Measurements from ENCODE around the gene FZR1. TPM values are rescaled to one million over a fixed set of nuclear protein-coding genes. Genes with fewer than 3 reads are reported as not detected.
"Not testable (repeated sequence)": the region's sequence is repeated elsewhere in the genome, so short reads cannot be mapped to it uniquely, and the experiment has no call there.

The FZR1 gene
- total and polyA plus RNA-seq, 2 donors, result 30.5 TPM

DNA sequence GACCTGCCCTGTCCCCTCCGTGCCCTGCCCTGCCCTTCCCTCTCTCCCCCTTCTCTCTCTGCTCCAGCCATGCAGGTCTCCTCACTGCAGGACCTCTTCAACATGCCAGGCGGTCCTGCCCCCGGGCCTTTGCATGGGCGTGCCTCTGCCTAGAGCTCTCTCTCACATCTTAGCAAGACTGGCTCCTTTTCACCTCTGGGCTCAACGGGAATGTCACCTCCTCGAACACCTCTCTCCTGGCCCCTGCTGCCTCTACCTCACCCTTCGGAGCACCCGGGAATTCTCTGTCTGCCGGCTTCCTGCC is 45.6 kb downstream of the FZR1 start:
- WGBS, result 82% methylated on average over 9 of the region's 9 CpGs

GRCh38 chr19:3554254-3555083 is 48.4 kb downstream of the FZR1 start:
- DNase-seq (ENCODE audit: extremely low spot score), result no peak
- 79% methylated on average over 21 of the region's 21 CpGs for WGBS
- H3K27ac ChIP-seq (ENCODE audit: low read depth), result no peak overlapping the region

More for the DNA sequence above, 45.6 kb downstream of the FZR1 start:
- H3K4me3 ChIP-seq (ENCODE audit: low read depth, low read length), result no peak overlapping the region
- H3K36me3 ChIP-seq (ENCODE audit: insufficient read depth), result no peaks in the 10 kb centered on the region
- no peak for DNase-seq (ENCODE audit: extremely low spot score)
- no peaks in the 10 kb centered on the region for H3K4me1 ChIP-seq (ENCODE audit: insufficient read depth)
- H3K27ac ChIP-seq (ENCODE audit: low read depth), result no peak overlapping the region

DNA sequence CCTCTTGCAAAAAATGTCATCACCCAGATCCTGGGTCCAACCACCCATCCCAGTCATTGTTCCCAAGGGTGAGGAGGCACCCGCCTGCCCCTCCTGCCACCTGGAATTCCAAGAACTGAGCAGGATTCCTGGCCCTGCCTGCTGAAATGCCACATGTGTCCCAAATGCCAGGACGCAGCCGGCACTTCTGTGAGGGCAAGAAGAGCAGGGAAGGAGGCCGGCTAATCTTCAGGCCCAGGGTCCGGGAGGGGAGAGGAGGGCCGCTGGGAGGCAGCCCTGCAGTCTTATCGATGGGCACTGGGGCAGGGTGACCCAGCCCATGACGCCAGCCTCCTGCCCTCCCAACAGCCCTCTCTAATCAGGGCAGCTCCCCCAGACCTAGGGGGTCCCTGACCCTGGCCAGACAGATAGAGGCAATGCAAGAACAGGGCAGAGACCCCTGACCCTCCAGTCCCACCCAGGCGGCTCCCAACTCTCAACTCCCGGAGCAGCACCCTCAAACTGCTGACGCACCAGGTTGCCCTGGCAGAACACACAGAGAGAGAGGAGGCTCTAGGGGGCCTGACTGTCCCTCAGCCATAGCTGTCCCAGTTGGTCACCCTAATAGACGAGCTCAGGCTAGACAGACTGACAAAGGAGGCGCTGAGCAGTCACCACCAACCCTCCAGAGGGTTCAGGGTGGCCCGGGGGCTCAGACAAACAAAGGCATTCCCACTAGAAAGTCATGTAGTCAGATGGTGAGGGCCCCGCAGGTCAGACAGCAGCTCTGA is 49.7 kb downstream of the FZR1 start:
- Histone ChIP-seq H3K4me1 (ENCODE audit: insufficient read depth) (no peaks in the 10 kb centered on the region), H3K4me3 (ENCODE audit: low read depth, low read length) (peak overlapping the region; percentile 95), H3K36me3 (ENCODE audit: insufficient read depth) (no peaks in the 10 kb centered on the region), H3K27ac (ENCODE audit: low read depth) (no peak overlapping the region)
- DNase-seq (ENCODE audit: extremely low spot score), result no peak
- WGBS, result 83% methylated on average over 15 of the region's 15 CpGs

More at GRCh38 chr19:3554254-3555083, 48.4 kb downstream of the FZR1 start:
- Histone ChIP-seq H3K4me1 (ENCODE audit: insufficient read depth) (no peaks in the 10 kb centered on the region), H3K36me3 (ENCODE audit: insufficient read depth) (no peaks in the 10 kb centered on the region), H3K4me3 (ENCODE audit: low read depth, low read length) (no peak overlapping the region)

DNA sequence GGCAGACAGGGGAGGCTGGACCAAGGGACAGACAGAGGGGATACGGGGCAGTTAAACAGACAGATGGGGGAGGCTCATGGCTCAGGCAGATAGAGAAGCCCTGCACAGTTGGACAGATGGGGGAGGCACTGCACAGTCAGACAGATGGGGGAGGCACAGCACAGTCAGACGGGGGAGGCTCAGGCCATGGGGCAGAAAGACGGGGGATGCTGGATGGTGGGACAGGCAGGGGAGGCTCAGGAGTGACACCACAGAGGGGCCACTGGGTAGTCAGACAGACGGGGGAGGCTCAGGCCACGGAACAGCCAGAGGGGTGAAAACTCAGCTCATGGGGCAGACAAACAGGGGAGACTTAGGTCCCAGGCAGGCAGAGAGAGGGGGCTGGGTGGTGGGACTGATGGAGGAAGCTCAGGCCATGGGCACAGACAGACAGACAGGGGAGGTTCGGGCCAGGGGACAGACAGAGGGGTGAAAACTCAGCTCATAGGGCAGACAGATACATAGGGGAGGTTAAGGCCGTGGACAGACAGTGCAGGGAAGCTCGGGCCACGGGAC is 50.4 kb downstream of the FZR1 start:
- Histone ChIP-seq H3K27ac (ENCODE audit: low read depth) (no peak overlapping the region), H3K36me3 (ENCODE audit: insufficient read depth) (no peaks in the 10 kb centered on the region), H3K4me3 (ENCODE audit: low read depth, low read length) (peak overlapping the region; percentile 95), H3K4me1 (ENCODE audit: insufficient read depth) (no peaks in the 10 kb centered on the region)
- WGBS, result 34% methylated on average over 9 of the region's 9 CpGs
- DNase-seq (ENCODE audit: extremely low spot score), result no peak

GRCh38 chr19:3556978-3557460 is 50.9 kb downstream of the FZR1 start:
- Histone ChIP-seq H3K4me1 (ENCODE audit: insufficient read depth) (no peaks in the 10 kb centered on the region), H3K27ac (ENCODE audit: low read depth) (peak overlapping the region; percentile 44), H3K4me3 (ENCODE audit: low read depth, low read length) (peak overlapping the region; percentile 95), H3K36me3 (ENCODE audit: insufficient read depth) (no peaks in the 10 kb centered on the region)
- WGBS, result under 1% methylated on average over 60 of the region's 60 CpGs
- no peak for DNase-seq (ENCODE audit: extremely low spot score)

DNA sequence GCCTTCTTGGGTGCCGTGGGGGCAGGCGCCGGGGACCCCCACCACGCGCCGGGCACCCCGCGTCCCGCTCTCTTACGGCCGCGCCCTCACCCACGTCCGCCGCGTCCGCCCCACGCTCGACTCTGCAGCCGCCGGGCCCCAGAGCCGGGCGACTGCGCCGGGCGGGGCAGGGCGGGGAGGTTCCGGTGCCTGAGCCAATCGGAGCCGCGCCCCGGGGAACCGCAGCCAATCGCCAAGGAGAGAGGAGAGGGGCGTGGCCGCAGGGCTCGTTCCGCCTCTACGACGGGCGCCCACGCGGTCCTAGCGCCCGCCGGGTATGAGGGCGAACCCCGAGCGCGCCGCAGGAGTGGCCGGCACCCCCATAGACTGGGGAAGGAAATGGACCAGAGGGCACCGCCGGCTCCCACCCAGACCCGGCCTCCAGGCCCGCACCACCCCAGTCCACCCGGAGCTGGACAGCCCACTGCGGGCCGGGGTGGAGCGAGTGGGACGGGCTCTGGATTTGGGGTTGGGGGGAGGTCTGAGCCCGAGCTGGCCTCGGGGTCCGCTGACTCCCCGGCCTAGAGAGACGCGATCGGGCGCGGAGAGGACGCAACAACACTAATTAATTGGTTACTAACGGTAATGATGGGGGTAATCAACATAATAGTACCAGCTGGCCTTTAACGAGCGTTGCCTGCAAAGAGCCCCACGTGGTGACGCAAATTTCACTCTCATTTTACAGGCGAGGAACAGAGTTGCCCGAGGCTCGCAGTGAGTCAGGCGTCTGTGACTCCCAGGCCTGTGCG is 51.5 kb downstream of the FZR1 start, which contains the start of gene MFSD12:
TSS of gene MFSD12 (minus strand) at position 126 of the 788 bp plus-strand sequence. CDS start 183 bp downstream, outside the sequence.
- WGBS, result under 1% methylated on average over 81 of the region's 81 CpGs
- Histone ChIP-seq H3K4me1 (ENCODE audit: insufficient read depth) (no peaks in the 10 kb centered on the region), H3K27ac (ENCODE audit: low read depth) (peak within 1 kb of the TSS; percentile 44)

GRCh38 chr19:3563709-3564524 is 57.8 kb downstream of the FZR1 start:
- 80% methylated on average over 17 of the region's 17 CpGs for WGBS
- no peaks in the 10 kb centered on the region for H3K36me3 ChIP-seq (ENCODE audit: insufficient read depth)
- no peak overlapping the region for H3K4me3 ChIP-seq (ENCODE audit: low read depth, low read length)
- no peaks in the 10 kb centered on the region for H3K4me1 ChIP-seq (ENCODE audit: insufficient read depth)
- DNase-seq (ENCODE audit: extremely low spot score), result no peak
- no peak overlapping the region for H3K27ac ChIP-seq (ENCODE audit: low read depth)

More for the DNA sequence above, 51.5 kb downstream of the FZR1 start, which contains the start of gene MFSD12:
- no peaks in the 10 kb centered on the region for H3K36me3 ChIP-seq (ENCODE audit: insufficient read depth)
- peak; percentile 80 for DNase-seq (ENCODE audit: extremely low spot score)
- H3K4me3 ChIP-seq (ENCODE audit: low read depth, low read length), result peak within 1 kb of the TSS; percentile 95

DNA sequence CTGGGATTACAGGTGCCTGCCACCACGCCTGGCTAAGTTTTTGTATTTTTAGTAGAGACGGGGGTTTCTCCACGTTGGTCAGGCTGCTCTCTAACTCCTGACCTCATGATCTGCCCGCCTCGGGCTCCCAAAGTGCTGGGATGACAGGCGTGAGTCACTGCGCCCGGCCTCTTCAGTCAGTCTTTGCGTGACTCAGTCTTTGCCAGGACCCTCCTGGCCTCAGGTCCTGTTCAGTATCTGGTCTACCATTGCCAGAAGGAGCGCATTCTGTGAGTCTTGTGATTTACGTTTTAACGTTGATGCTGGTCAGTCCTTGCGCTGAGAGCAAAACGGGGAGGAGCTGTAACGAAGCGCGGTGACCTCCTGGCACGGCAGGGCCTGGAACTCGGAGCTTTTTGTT is 59.0 kb downstream of the FZR1 start:
- H3K4me3 ChIP-seq (ENCODE audit: low read depth, low read length), result no peak overlapping the region
- WGBS, result 87% methylated on average over 19 of the region's 19 CpGs
- no peak for DNase-seq (ENCODE audit: extremely low spot score)

DNA sequence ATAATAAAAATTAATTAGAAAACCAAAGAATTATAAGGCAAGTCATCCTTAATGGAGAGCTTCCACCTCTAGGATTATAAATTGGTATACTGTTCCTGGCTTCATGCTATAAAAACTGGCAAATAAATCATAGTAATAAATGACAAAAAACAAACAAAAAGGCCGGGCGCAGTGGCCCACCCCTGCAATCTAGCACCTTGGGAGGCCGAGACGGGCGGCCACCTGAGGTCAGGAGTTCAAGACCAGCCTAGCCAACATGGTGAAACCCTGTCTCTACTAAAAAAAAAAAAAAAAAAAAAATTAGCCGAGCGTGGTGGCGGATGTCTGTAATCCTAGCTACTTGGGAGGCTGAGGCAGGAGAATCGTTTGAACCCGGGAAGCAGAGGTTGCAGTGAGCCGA is 63.9 kb downstream of the FZR1 start:
- H3K4me3 ChIP-seq (ENCODE audit: low read depth, low read length); H3K27ac ChIP-seq (ENCODE audit: low read depth): not testable (repeated sequence)
- WGBS, result 76% methylated on average over 11 of the region's 11 CpGs

More for the DNA sequence above, 59.0 kb downstream of the FZR1 start:
- H3K4me1 ChIP-seq (ENCODE audit: insufficient read depth), result no peaks in the 10 kb centered on the region
- no peaks in the 10 kb centered on the region for H3K36me3 ChIP-seq (ENCODE audit: insufficient read depth)
- no peak overlapping the region for H3K27ac ChIP-seq (ENCODE audit: low read depth)

GRCh38 chr19:3570606-3571011 is 64.5 kb downstream of the FZR1 start:
- WGBS, result 88% methylated on average over 7 of the region's 7 CpGs
- Histone ChIP-seq H3K36me3 (ENCODE audit: insufficient read depth) (no peaks in the 10 kb centered on the region), H3K27ac (ENCODE audit: low read depth) (no peak overlapping the region), H3K4me3 (ENCODE audit: low read depth, low read length) (no peak overlapping the region), H3K4me1 (ENCODE audit: insufficient read depth) (no peaks in the 10 kb centered on the region)
- DNase-seq (ENCODE audit: extremely low spot score), result no peak

More for the DNA sequence above, 63.9 kb downstream of the FZR1 start:
- not testable (repeated sequence) for H3K4me1 ChIP-seq (ENCODE audit: insufficient read depth); H3K36me3 ChIP-seq (ENCODE audit: insufficient read depth); DNase-seq (ENCODE audit: extremely low spot score)

DNA sequence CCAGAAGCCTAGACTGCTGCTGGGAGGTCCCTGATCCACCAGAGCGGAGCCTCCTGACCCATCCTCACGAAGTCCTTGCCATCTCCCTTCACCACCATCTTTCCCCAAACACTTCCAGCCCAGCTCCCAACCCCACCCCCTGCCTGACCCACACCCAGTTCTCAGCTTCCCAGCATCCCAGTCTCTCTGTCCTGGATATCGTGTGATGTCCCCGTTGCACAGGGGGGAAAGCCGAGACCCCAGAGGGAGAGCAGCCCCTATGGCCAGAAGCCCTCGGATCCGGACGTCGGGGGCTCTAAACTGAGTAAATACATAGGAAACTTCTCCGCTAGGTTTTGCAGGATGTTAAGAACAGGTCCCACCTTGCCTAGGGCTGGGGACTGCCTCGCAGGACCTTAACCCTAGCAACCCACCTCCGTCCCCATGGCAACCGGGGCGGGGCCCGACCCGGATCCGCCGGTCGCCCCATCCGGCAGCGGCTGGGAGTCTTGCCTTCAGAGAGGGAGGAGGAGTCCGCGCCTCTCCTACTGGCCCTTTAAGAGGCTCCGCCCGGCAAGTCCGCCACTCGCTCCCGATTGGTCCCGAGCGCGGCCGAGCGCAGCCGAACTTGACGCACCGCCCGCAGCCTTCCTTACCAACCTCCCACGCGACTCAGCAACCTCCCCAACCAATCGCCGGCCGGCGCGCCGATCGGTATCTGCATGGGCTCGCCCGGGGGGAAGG is 66.2 kb downstream of the FZR1 start:
- WGBS, result 1% methylated on average over 48 of the region's 48 CpGs
- peak; percentile 97 for DNase-seq (ENCODE audit: extremely low spot score)
- Histone ChIP-seq H3K27ac (ENCODE audit: low read depth) (no peak overlapping the region), H3K4me1 (ENCODE audit: insufficient read depth) (peaks cover 3% of the 10 kb centered on the region), H3K36me3 (ENCODE audit: insufficient read depth) (no peaks in the 10 kb centered on the region), H3K4me3 (ENCODE audit: low read depth, low read length) (peak overlapping the region; percentile 94)

DNA sequence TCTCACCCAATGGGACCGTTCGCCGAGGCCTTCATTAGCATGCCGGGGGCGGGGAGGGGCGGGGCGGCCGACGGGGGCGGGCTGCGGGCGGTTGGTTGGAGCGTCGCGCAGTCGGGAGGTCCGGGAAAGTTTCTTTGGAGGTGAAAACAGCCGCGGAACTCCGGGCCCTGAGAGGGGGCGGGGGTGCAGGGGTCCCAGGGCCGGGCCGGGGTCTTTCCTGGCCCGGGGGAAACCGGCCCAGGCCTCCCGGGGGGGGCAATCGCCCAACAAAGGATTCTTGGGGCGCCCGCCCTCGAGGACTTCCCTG is 66.7 kb downstream of the FZR1 start, which contains the start of gene HMG20B:
TSS of gene HMG20B (plus strand) at position 90 of the 307 bp plus-strand sequence. CDS start 366 bp downstream, outside the sequence.
- H3K36me3 ChIP-seq (ENCODE audit: insufficient read depth), result no peaks in the 10 kb centered on the region
- no peak for DNase-seq (ENCODE audit: extremely low spot score)
- H3K27ac ChIP-seq (ENCODE audit: low read depth), result peak within 1 kb of the TSS; percentile 45
- under 1% methylated on average over 30 of the region's 30 CpGs for WGBS
- H3K4me1 ChIP-seq (ENCODE audit: insufficient read depth), result peaks cover 3% of the 10 kb centered on the region
- H3K4me3 ChIP-seq (ENCODE audit: low read depth, low read length), result peak within 1 kb of the TSS; percentile 94
